H9 (cell line): Measurements from ENCODE around the gene RAB1B. TPM values are rescaled to one million over a fixed set of nuclear protein-coding genes. Genes with fewer than 3 reads are reported as not detected.
A peak's percentile ranks its signal among the peaks of the same experiment; 100 is the strongest.

Experiments
- DNase-seq: peaks from one replicate; pipeline ENCODE4 v3.0.0-alpha.2; 2017
- H2AFZ ChIP-seq: one replicate; pipeline ENCODE4 v1.6.1; 2013; ENCODE audit warnings: mild to moderate bottlenecking, low read length, control low read depth, moderate library complexity
- H2AK5ac ChIP-seq: 2 replicates; pipeline ENCODE4 v1.6.1; 2013; ENCODE audit warnings: low read length, control low read depth, mixed read lengths; ENCODE audit not compliant: insufficient read length
- H2BK120ac ChIP-seq: one replicate; pipeline ENCODE4 v1.6.1; 2013; ENCODE audit warnings: low read depth, mild to moderate bottlenecking, low read length, control low read depth, inconsistent platforms; ENCODE audit not compliant: poor library complexity, severe bottlenecking
- H2BK12ac ChIP-seq: 2 replicates; pipeline ENCODE4 v1.6.1; 2013; ENCODE audit warnings: low read length, control low read depth, mixed read lengths, low read depth; ENCODE audit not compliant: insufficient read length
- H2BK15ac ChIP-seq: 2 replicates; pipeline ENCODE4 v1.6.1; 2013; ENCODE audit warnings: low read depth, low read length, control low read depth
- H2BK20ac ChIP-seq: one replicate; pipeline ENCODE4 v1.6.1; 2013; ENCODE audit warnings: low read depth, mild to moderate bottlenecking, low read length, control low read depth, inconsistent platforms; ENCODE audit not compliant: poor library complexity, severe bottlenecking
- H2BK5ac ChIP-seq: 2 replicates; pipeline ENCODE4 v1.6.1; 2013; ENCODE audit warnings: low read length, control low read depth, mixed read lengths; ENCODE audit not compliant: insufficient read length
- H3K14ac ChIP-seq: 2 replicates; pipeline ENCODE4 v1.6.1; 2013; ENCODE audit warnings: low read length, control low read depth; ENCODE audit not compliant: insufficient read depth
- H3K18ac ChIP-seq: 2 replicates; pipeline ENCODE4 v1.6.1; 2013; ENCODE audit warnings: low read depth, mild to moderate bottlenecking, mixed read lengths, low read length, control low read depth; ENCODE audit not compliant: insufficient read length
- H3K23ac ChIP-seq: 2 replicates; pipeline ENCODE4 v1.6.1; 2013; ENCODE audit warnings: low read length, control low read depth, mixed read lengths, low read depth; ENCODE audit not compliant: insufficient read length
- H3K23me2 ChIP-seq: 2 replicates; pipeline ENCODE4 v1.6.1; 2013; ENCODE audit warnings: low read depth, mild to moderate bottlenecking, mixed read lengths, low read length, control low read depth; ENCODE audit not compliant: insufficient read length, poor library complexity, severe bottlenecking
- H3K27ac ChIP-seq: 2 replicates; pipeline ENCODE4 v1.5.1; 2013; ENCODE audit warnings: low read length, control low read depth, mixed read lengths, low read depth; ENCODE audit not compliant: insufficient read length
- H3K27me3 ChIP-seq: 2 replicates; pipeline ENCODE4 v1.6.1; 2013; ENCODE audit warnings: low read length, control low read depth, inconsistent platforms; ENCODE audit not compliant: insufficient read depth
- H3K4ac ChIP-seq: 2 replicates; pipeline ENCODE4 v1.6.1; 2013; ENCODE audit warnings: low read depth, mild to moderate bottlenecking, control low read depth, inconsistent platforms, low read length, moderate library complexity
- H3K4me1 ChIP-seq: 2 replicates; pipeline ENCODE4 v1.6.1; 2013; ENCODE audit warnings: low read length, control low read depth, inconsistent platforms; ENCODE audit not compliant: insufficient read depth
- H3K4me2 ChIP-seq: 2 replicates; pipeline ENCODE4 v1.6.1; 2013; ENCODE audit warnings: low read length, control low read depth, mixed read lengths; ENCODE audit not compliant: insufficient read length, insufficient read depth
- H3K56ac ChIP-seq: 2 replicates; pipeline ENCODE4 v1.6.1; 2013; ENCODE audit warnings: low read depth, mild to moderate bottlenecking, mixed read lengths, low read length, control low read depth; ENCODE audit not compliant: insufficient read length
- H3K79me1 ChIP-seq: 2 replicates; pipeline ENCODE4 v1.6.1; 2013; ENCODE audit warnings: low read depth, mild to moderate bottlenecking, moderate library complexity, low read length, control low read depth, inconsistent platforms; ENCODE audit not compliant: insufficient read depth, poor library complexity, severe bottlenecking
- H3K79me2 ChIP-seq: 2 replicates; pipeline ENCODE4 v1.6.1; 2013; ENCODE audit warnings: low read length, control low read depth, inconsistent platforms; ENCODE audit not compliant: insufficient read depth
- H3K9ac ChIP-seq: 2 replicates; pipeline ENCODE4 v1.6.1; 2013; ENCODE audit warnings: low read length, control low read depth, mixed read lengths; ENCODE audit not compliant: insufficient read length; ENCODE audit errors: extremely low read depth
- H3K9me3 ChIP-seq: one replicate; pipeline ENCODE4 v1.6.1; 2013; ENCODE audit warnings: low read depth, low read length, inconsistent platforms; ENCODE audit not compliant: control insufficient read depth
- H3T11ph ChIP-seq: one replicate; pipeline ENCODE4 v1.6.1; 2013; ENCODE audit warnings: mild to moderate bottlenecking, low read length, control low read depth, inconsistent platforms
- H4K20me1 ChIP-seq: one replicate; pipeline ENCODE4 v1.6.1; 2013; ENCODE audit not compliant: control insufficient read depth, insufficient read length, insufficient read depth
- H4K5ac ChIP-seq: 2 replicates; pipeline ENCODE4 v1.6.1; 2013; ENCODE audit warnings: low read depth, mild to moderate bottlenecking, mixed read lengths, low read length, control low read depth; ENCODE audit not compliant: insufficient read length
- H4K8ac ChIP-seq: replicated peaks from 2 replicates; pipeline ENCODE4 v1.6.1; 2013; ENCODE audit warnings: low read length, control low read depth, mixed read lengths, low read depth; ENCODE audit not compliant: insufficient read length
- H4K91ac ChIP-seq: 2 replicates; pipeline ENCODE4 v1.6.1; 2013; ENCODE audit warnings: low read depth, mild to moderate bottlenecking, moderate library complexity, mixed read lengths, low read length, control low read depth; ENCODE audit not compliant: insufficient read length
- H3K27ac Mint-ChIP-seq, 3 experiments: 2 replicates in 2 of 3; 3 replicates in 1 of 3; pipeline ENCODE4 v1.8.0; 2020 to 2021; ENCODE audit warnings: mixed read lengths in 3 of 3, mild to moderate bottlenecking in 1 of 3, moderate library complexity in 1 of 3
- H3K27me3 Mint-ChIP-seq: 2 replicates; pipeline ENCODE4 v1.8.0; 2021; ENCODE audit warnings: low read depth, mild to moderate bottlenecking, moderate library complexity, mixed read lengths
- H3K36me3 Mint-ChIP-seq, 3 experiments: 2 replicates in 2 of 3; 3 replicates in 1 of 3; pipeline ENCODE4 v1.8.0; 2020 to 2021; ENCODE audit warnings: low read depth in 3 of 3, mixed read lengths in 3 of 3; ENCODE audit not compliant: insufficient read depth in 1 of 3
- H3K4me1 Mint-ChIP-seq, 2 experiments: 2 replicates each; pipeline ENCODE4 v1.8.0; 2020; ENCODE audit warnings: mixed read lengths in 2 of 2
- H3K4me3 Mint-ChIP-seq, 2 experiments: 2 replicates in 1 of 2; 3 replicates in 1 of 2; pipeline ENCODE4 v1.8.0; 2020 to 2021; ENCODE audit warnings: mild to moderate bottlenecking in 2 of 2, mixed read lengths in 2 of 2, moderate library complexity in 1 of 2
- H3K9me3 Mint-ChIP-seq, 2 experiments: 2 replicates in 1 of 2; 3 replicates in 1 of 2; pipeline ENCODE4 v1.8.0; 2020; ENCODE audit warnings: mild to moderate bottlenecking in 2 of 2, mixed read lengths in 2 of 2, moderate library complexity in 1 of 2
- CTCF ChIP-seq: fragments of 200-600 bp; sonication (generic); conservative IDR thresholded peaks from 3 replicates; pipeline ENCODE4 v1.8.0; 2021; ENCODE audit warnings: antibody characterized with exemption, mild to moderate bottlenecking
- WGBS: extraction: QIAGEN DNeasy Blood & Tissue Kit; methylation state at CpG from one replicate; pipeline ENCODE4 v1.1.7; 2013; ENCODE audit warnings: missing lambda C conversion rate, low lambda C conversion rate, mixed read lengths; ENCODE audit not compliant: insufficient read length; ENCODE audit errors: extremely low coverage; 5-methylcytosine and 5-hydroxymethylcytosine counted together
- total RNA-seq: library from RNA; stranded (reverse); gene quantifications from 2 replicates; pipeline ENCODE4 v1.2.1, GENCODE V29; 2021

Gene RAB1B
- total RNA-seq, 1 experiment from 2014 or later = 118 TPM

DNA sequence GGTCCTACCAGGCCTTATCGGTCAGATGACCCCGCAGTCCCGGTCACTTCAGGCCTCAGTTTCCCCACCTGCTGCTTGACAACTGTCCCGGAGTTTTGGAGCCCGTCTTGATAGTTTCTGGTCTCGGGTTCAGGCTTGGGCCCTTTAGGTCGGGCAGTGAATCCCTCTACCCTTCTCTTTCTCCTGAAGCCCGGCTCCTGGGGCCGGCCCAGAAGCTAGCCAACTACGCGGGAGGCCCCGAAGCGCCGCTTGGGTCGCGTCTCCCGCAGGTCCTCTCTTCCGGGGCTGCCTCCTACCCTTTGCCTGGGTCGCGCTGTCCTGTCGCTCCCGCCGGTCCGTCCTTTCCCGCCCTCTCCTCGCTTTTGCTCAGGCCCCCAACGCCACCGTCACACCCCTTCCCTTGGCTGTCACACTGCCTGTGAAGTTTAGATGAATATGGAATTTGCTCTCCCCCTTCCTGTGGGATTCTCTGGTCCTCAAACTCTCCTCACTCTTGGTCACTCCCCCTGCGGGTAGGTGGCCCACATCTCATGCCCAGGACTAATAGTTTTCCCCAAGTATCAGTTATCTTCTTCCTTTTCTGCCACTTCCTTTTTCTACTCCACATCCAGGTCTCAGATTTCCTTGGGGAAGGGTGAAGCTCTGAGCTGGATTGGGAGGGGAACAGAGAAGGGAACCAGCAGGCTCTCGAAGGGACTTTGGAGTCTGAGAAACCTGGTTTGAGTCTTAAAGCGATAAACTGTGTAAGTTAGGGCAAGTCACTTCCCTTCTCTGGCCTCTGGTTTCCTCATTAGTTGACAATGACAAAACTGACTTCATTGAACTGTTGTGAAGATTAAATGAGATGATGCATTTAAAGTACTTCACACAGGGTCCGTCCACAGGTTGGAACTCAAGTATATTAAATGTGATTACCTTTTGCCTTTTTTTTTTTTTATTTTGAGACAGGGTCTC lies 790 bp downstream of the RAB1B start:
- Histone ChIP-seq H3K14ac (no peak overlapping the region), H2AK5ac (no peak overlapping the region), H3K4ac (no peak overlapping the region), H4K91ac (no peak overlapping the region), H3K9me3 (no peaks in the 10 kb centered on the region), H3K79me2 (peaks cover 5% of the 10 kb centered on the region; the same call in 1 of the 2 replicates), H3T11ph (no peak overlapping the region), H3K23me2 (peaks cover 10% of the 10 kb centered on the region), H2BK12ac (no peak overlapping the region), H3K9ac (peak overlapping the region; percentile 66), H3K27ac (no peak overlapping the region), H3K79me1 (no peaks in the 10 kb centered on the region), H2BK20ac (no peak overlapping the region), H2BK15ac (no peak overlapping the region), H3K27me3 (no peaks in the 10 kb centered on the region), H3K4me1 (no peaks in the 10 kb centered on the region), H4K8ac (no peak overlapping the region), H3K18ac (no peak overlapping the region), H3K56ac (no peak overlapping the region), H3K23ac (no peak overlapping the region), H4K20me1 (peaks cover 1% of the 10 kb centered on the region), H4K5ac (no peak overlapping the region), H2AFZ (no peak overlapping the region), H3K4me2 (peak overlapping the region; percentile 95), H2BK120ac (no peak overlapping the region), H2BK5ac (no peak overlapping the region)
- peak; percentile 65 for DNase-seq
- Mint-ChIP-seq H3K9me3 (no peaks in the 10 kb centered on the region), H3K27ac (peak overlapping the region; percentile 93 to 98 (median 94)), H3K4me3 (peak overlapping the region; percentile 89 to 98), H3K27me3 (no peaks in the 10 kb centered on the region; the same call in 1 of the 2 replicates), H3K36me3 (peaks cover 15 to 45% (median 40%) of the 10 kb centered on the region in 3 experiments), H3K4me1 (peaks cover 20 to 22% of the 10 kb centered on the region in 2 experiments)
- peak; percentile 55 for TF ChIP-seq CTCF
- WGBS = no CpG with 5 or more reads among the region's 32 CpGs
